Cerebellar cortex (tissue), 1 donor: ENCODE measurements around the gene MAPT.
"Not testable (repeated sequence)": the region's sequence is repeated elsewhere in the genome, so short reads cannot be mapped to it uniquely, and the experiment has no call there.

Experiments used
- DNase-seq: peaks from one replicate; pipeline ENCODE4 v3.0.0-alpha.2; 2015; ENCODE audit warnings: low spot score

The MAPT gene

DNA sequence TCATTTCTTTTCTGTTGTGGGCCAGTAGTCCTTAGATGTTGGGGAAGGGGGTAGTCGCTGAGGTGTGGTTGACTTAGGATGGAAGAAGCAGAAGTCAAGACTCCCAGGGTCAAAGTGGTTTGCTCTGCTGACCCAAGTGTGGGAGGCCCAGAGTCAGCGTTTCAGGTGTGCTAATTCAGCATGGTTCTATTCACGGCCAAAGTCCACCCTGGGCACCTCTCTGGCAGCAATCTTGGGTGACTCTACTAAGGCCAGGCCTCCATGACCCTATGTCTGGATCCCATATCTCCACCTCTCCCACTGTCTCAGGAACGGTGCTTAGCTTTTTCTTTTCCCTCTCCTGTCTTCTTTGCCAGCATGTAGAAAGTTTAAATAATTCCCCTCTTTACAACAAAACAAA lies 32.9 kb downstream of the MAPT start:
- no peak for DNase-seq

DNA sequence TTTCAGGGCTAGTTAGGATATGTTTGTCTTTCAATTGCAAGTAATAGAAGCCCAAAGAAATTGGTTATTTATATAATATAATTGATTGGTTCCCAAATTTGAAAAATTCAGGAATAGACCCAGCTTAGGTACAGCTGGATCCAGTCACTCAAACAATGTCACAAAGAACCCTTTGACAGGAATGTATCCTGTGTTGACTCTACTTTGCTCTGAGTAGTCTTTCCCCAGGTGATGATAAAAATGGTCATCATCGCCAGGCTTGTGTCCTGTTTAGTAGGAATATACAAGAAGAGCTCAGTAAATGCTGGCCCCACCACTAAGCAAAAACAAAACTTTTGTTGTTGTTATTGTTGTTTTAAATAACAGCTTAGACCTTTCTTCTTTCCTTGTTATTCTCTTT lies 35.0 kb downstream of the MAPT start:
- no peak for DNase-seq

DNA sequence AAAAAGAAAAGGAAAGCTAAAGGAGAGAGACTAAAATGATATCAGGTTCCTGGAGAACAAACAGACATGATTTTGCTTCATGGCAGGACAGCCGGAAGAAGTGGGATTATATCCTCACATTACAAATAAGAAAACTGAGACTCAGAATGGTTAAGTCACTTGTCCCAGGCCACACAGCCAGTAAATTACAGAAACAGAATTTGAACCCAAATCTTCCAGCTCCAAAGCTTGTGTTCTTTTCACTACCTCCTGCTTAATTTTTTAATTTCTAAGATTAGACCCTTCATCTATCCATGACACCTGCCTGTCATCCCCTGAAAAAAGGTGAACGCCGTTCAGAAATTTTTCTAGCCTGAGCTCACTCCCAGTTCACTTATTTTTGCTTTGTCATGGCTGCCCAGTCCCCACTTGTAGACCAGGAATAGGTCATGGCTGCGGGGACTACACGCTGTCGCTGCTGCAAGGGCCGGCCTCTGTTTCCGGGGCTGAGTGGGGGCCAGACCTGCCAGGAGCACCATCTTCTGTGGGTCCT lies 36.1 kb downstream of the MAPT start:
- DNase-seq, result no peak

DNA sequence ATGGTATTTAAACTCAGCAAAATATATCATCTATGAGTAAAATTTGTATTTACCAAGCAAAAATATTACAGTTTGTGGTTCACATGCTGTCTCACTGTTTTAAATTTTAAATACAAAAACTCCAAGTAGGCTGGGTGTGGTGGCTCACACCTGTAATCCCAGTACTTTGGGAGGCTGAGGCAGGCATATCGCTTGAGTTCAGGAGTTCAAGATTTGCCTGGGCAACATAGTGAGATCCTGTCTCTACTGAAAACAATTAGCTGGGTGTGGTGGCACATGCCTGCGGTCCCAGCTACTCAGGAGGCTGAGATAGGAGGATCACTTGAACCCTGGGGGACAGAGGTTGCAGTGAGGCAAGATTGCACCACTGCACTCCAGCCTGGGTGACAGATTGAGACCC lies 37.3 kb downstream of the MAPT start:
- no peak for DNase-seq

DNA sequence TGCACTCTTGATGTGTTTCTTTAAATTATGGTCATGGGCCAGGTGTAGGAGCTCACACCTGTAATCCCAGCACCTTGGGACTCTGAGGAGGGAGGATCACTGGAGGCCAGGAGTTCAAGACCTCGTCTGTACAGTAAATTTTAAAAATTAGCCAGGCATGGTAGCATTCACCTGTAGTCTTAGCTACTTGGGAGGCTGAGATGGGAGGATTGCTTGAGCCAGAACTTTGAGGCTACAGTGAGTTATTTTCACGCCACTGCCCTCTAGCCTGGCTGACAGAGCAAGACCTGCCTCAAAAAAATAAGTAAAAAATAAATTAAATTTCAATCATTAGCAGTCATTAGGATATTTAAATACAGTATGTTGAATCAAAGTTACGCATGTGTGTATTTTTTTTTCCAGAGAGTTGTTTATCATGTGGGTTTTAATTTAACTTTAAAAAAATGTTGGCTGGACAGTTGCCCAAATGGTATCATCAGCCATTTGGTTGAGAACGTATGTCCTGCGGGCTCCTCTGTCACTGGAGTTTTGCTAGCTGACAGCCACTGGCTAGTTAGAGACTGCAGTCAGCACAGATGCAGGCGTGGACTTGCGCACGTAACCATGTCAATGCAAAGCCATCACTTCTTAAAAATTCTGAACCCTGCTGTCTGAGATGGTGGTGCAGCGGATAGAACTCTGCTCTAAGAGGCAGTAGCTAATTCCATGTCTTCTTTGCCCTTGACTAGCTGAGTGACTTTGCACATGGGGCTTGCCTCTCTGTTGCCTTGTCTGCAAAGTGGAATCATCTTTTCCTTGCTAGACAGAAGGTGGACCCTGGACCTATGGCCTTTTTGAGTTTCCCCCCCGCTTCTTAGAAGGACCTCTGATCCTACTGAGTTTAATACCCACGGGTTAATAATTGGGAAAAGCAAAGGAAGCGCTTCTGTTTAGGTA lies 40.0 kb downstream of the MAPT start:
- peak; percentile 29 for DNase-seq

DNA sequence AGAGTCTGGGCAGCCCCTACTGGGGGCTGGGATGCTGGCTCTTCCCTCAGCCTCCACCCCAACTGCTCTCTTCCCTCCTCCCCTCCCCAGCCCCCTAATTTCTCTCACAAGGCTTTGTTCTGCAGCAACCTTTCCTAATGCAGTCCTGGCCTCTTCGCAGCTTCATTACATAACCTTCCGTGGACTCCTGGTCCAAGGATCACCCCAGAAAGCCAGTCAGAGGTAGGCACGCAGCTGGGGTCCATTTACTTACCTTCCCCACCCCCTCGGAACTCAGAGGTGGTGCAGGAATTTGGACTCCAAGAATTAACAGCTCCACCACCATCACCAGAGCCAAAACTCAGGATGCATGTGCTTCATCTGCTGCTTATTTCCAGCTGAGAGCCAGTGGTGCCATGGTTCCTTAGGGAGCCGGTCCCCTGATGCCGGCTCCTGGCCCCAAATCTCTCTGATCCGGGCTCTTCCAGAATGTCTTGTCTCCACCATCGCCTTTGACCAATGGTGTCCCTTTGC lies 40.9 kb downstream of the MAPT start:
- peak; percentile 34 for DNase-seq

DNA sequence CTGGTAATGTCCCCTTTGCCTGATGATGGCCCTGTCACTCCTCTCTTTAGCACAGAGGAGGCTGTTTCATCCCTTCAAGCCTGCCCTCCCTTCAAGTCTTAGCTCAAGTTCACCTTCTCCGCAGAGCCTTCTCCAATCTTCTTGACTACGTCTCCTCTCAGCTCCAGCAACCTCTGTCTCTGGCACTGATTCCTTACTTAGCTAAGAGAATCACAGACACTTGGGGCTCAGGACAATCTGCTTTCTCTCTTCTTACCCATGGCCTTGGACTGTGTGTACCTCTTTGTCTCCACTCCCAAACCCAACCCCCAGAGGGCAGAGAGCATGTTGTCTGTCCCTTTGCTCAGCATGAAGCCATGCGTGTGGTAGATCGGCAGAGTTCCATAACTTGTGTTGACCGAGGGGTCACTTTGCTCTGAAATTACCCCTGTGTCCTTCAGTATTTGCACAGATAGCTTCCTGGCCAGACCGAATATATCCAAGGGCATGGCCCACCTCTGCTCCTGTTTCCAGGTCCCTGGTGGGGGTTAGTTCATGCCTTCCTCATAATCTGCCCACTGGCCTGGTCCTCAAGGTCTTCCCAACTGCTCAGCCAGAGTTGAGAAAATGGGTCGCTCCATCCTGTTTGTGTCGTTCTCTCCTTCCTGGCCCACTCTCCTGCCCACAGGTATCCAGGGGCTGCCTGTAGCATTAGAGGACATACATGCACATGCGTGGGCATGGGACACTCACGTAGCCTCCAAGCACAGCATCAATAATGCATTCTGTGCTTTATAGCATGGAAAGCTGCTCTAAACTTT lies 41.6 kb downstream of the MAPT start:
- peak; percentile 22 for DNase-seq

DNA sequence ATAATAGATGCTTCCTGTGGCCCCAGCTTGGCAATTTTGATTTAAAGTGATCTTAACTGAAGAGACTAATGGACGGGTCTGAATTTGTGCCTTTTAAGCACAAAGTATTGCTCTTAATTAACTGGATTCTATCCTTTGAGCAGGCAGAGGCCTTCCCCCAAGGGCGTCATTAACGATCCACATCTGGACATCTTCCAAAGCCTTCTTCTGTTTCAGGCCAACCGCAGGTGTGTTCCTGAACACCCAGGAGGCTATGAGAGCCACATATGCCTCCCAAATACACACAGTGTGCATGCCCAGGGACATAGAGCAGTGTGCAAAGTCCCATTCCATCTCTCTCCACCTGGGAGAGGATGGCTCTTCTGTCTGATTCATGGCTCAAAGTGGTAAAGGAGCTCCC lies 42.3 kb downstream of the MAPT start:
- peak; percentile 58 for DNase-seq

DNA sequence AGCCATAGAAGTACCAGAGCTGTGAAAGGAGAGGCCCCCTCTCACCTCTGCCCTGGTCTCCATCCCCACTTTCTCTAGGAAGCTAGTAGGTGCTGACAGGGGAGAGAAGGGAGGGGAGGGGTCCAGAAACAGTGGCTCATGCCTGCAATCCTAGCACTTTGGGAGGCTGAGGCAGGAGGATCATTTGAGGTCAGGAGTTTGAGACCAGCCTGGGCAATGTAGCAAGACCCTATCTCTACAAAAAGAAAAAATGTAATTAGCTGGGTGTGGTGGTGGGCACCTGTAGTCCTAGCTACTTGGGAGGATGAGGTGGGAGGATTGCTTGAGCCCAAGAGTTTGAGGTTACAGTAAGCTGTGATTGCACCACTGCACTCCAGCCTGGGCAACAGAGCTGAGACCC lies 42.8 kb downstream of the MAPT start:
- DNase-seq, result not testable (repeated sequence)

DNA sequence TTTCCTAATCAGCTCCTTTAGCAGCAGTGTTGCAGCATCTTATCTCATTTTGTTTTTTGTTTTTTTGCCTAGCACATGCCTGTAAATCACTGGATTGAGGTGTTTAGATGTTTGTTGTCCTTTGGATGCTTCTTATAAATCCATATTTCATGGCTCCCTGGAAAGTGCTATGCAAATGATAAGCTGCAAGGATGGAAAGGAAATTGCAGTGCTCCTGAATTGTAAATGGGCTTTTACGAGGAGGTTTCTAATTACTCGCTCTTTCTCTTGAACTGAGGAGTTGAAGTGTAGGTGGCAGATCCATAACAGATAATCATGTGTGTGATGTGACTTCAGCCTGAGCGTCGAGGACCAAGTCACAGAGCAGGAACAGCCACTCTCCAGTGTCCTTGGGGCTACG lies 45.0 kb downstream of the MAPT start:
- no peak for DNase-seq

DNA sequence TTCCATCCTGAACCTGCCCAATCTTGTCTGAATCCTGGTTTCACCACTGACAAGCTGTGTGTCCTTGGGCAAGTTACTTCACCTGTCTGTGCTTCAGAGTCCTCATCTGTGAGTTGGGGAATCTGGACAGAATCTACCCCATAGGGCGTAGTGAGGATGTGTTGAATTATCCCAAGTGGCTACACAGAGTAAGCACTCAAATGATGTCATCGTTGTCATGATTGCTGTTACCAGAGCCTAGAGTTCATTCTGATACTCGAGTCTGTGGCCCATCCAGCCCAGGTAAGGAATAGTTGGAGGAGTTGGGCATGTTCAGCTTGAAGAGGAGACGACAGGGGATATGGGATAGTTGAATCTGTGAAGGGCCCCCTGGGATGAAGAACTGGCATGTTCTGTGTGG lies 45.9 kb downstream of the MAPT start:
- no peak for DNase-seq

DNA sequence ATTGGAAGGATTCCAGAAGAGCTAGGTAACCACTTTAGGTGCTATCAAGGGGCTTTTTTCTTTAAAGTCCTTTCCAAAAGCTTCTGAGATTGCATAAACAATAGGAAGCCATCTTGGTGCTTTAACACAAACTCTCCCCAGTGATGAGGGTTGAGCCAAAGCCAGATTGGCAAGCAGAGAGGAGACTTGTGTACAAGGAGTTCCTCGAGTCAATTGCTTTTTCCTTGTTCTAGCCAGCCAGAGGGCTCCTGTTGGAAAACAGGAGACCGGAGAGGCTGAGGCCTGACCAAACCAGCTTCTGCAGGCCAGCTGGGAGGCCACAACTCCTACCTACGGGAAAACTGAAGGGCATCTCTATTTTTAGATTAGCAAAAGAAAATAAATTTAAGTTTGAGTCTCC lies 46.5 kb downstream of the MAPT start:
- DNase-seq, result peak; percentile 94

DNA sequence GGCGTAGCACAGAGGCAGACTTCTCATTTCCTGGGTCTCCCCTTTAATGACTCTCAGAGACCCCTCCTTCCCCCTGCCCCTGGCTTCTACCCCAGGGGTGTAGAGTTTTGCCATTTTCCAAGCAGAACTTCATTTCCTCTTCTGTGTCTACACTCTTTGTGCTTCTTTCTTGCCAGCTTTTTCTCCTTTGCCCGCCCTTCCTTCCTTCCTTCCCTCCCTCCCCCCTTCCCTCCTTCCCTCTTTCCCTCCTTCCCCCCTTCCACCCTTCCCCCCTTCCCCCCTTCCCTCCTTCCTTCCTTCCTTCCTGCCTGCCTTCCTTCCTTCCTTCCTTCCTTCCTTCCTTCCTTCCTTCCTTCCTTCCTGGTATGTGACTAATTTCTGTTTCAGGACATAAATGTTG lies 47.0 kb downstream of the MAPT start:
- DNase-seq, result no peak

DNA sequence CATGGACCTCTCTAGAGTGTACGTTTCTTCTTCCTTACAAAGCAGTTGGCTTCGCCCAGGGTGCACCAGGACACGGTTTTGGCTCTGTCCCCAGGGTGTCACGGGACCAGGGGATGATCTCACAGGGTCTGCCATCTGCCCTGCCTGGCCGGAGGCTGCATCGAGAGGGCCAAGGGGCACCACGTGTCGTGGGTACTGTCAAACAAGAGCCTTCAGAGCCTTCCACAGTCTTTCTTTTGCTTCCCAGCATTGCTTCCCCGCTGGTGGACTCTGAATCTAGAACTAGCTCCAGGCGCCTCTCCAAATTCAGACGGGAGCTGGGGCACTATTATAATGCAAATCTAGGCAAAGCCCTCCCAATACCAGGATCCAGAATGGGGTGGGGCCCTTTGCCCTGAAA lies 47.9 kb downstream of the MAPT start:
- DNase-seq, result peak; percentile 98

DNA sequence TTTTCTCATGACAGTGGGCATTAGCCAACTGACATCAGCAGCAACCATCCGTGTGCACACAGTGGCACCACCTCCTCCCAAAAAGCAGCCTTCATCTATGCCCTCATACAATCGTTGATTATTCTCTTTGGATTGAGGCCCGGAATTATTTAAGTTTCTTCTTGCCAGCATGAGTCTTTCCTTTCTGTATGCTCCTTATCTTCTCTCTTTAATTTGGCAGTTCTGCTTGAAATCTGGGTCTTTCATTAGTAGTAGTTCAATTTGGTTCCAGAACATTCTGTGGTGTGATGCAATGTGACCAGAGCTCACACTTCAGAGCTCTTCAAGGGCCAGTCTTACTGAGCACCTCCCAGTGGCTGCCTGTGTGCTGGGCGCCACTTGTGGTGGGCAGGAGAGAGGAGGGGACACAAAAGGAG lies 52.5 kb downstream of the MAPT start:
- no peak for DNase-seq

DNA sequence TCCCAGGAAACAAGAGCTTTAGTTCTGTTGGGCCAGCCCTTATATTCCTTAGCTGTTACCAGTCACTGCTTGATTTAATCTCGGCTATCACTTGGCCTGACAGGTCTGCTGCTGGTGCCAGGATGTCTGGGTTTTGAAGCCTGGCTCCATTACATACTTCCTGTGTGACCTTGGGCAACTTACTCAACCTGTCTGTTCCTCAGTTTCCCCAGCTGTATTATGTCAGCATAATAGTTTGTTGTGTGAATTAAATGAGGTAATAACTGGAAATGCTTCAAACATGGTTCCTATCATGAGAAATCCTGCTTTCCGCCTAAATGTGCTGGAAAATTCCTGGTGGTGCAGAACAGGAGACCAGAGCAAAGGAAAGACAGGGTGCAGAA lies 54.1 kb downstream of the MAPT start:
- DNase-seq, result no peak

DNA sequence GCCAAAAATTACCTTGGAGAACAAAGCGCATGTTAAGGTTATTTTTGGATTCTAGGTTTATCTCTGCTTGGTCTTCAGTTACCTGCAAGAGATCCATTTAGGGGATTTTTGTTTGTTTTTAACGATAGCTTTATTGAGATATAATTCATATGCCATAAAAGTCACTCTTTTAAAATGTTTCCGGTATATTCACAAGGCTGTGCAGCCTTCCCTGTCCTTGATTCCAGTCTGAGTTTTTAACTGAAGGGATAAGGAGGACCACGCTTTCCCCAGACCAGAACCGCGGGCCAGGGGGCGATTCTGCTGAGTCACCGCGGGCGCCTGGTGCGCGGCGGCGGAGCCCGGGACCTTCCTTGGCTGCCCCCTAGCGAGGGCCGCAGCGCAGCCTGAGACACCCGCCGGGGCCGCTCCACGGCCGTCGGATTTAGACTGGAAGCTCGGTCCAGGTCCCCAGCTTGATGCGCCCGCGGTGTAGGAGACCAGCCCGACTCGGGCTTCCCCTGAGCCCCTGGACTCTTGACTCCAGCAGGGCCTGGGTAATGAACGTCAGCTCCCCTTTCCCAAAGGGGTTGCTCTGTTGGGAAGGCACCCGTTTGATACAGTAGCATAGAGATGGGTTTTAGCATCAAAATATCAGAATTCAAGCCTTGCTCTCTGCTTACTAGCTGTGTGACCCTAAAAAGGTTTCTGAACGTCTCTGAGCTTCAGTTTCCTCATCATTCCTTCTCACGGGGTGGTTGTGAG lies 54.7 kb downstream of the MAPT start:
- peak; percentile 55 for DNase-seq

DNA sequence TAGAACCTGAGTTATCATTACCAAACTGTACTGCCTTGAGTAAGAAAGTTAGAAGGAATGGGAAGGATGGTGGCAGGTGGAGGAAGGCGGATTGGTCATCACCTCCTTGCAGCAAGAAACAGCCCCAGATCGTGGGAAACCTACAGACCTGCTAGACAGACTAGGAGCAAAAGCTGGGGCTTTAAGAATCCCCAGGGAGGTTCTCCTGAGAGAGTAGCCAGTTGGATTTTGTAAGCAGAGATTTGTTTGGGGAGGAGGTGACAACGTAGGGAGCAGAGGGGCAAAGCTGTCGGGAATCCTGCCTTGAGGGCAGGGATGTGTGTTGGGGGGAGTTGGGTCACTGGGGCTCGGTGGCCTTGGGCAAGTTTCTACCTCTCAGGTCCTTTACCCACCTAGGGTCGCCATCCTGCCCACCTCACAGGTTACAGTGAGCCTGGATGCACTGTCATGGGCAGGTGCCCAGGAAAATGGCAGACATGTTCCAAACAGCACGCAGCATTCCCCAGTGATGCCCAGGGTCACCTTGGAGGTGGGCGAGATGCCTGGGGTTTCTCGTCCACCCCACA lies 55.5 kb downstream of the MAPT start:
- DNase-seq, result no peak

DNA sequence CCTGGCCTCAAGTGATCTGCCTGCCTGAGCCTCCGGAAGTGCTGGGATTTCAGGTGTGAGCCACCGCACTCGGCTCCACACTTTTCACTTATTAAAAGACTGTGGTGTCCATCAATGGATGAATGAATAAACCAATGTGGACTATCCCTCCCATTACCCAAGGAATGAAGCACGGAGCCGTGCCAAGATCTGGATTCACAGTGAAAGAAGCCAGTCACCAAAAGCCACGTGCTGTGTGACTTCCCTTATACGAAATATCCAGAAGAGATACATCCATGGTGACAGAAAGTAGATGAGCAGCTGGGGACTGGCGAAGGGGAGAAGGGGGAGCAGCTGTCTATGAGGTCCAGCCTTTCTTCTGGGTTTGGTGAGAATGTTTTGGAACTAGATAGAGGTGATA lies 56.5 kb downstream of the MAPT start:
- no peak for DNase-seq

DNA sequence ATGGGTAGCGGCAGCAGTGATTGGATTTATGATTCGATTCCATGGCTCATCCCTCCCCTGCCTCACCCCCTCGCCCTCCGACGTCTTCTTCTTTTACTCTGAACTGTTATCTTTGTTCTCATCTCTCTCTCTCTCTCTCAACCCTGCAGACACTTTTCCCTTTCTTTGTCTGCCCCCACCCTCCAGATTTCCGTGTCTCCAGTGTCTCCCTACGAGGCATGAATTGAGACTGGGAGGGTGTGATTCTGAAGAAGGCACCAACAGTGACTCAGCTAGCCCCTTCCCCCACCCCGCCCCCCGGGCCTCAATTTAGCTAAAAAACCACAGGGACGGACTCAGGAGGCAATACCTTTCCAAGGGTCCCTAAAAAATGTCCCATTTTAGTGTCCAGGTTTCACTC lies 57.0 kb downstream of the MAPT start:
- DNase-seq, result no peak

DNA sequence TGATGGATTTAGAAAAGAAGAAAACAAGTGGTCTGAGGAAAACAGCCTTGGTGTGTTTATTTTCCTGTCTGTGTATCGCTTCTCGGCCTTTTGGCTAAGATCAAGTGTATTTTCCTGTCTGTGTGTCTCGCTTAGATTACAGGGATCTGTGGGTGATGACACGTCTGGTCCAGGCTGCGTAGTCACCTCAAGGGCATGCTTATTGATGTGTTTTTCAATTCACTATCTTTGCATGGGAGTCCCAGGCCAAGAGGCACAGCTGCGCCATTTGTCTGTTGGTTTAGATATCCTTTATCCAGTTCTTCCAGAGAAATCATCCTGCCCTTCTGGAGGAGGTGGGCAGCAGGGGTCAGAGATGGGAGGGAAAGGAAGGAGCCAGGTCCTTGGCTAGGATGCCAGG lies 57.6 kb downstream of the MAPT start:
- no peak for DNase-seq

DNA sequence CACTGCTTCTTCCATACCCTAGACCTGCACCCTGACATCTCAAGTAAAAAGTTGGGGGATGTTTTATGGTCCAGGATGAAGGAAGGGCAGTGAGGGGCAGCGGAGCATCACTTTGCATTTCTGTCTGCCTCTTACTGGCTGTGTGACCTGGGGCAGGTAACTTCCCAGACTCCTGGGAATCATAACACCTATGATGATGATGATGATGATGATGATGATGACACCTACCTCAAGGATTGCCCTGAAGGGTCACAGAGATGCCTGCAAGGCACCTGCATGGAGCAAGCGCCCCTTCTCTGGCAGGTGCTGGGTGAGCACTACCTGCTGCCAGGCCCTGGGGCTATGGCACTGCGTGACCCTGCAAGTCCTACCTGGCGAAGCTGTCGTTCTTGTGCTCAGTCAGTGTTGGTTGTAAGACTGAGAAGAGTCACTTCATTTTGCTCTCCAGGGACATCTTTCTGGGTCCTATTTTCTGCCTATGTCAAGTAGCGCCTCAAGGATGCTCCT lies 58.5 kb downstream of the MAPT start:
- DNase-seq, result no peak
